SK-MEL-5 (cell line): ENCODE data around the gene UBE2L3. TPM values are rescaled to one million over a fixed set of nuclear protein-coding genes. Genes with fewer than 3 reads are reported as not detected.
A peak's percentile ranks its signal among the peaks of the same experiment; 100 is the strongest.

ENCODE experiments used
- DNase-seq: peaks from one replicate; pipeline ENCODE4 v3.0.0-alpha.2; 2016; ENCODE audit warnings: low read depth, low spot score
- in situ Hi-C: cut with HindIII; loops from 2 replicates; pipeline ENCODE4 v1.10.0; 2016; ENCODE audit warnings: low sequenced_read_pairs, high pct_unique_total_duplicates, low pct_unique_long_range_greater_than_20kb
- small RNA-seq, 2 experiments: library from RNA; depleted of rRNA; stranded (forward); fragments of <200 nt; gene quantifications; one replicate each; pipeline ENCODE3, GENCODE V24; 2014
- total RNA-seq: library from RNA; depleted of rRNA; stranded (reverse); fragments of >200 nt; shearing (Covaris generic); gene quantifications from 2 replicates; pipeline ENCODE4 v1.2.3, GENCODE V29; 2014; rRNA removed

Gene UBE2L3
- total RNA-seq, 1 experiment from 2014 or later = 82.6 TPM

GRCh38 chr22:21651521-21652009 is 84.1 kb downstream of the UBE2L3 start:
- DNase-seq = no peak
- in situ Hi-C loops = no loop called here

- DNase-seq = peak; percentile 92
- in situ Hi-C loops = no loop called here
Observed at GRCh38 chr22:21652010-21652546, 84.6 kb downstream of the UBE2L3 start.

DNA sequence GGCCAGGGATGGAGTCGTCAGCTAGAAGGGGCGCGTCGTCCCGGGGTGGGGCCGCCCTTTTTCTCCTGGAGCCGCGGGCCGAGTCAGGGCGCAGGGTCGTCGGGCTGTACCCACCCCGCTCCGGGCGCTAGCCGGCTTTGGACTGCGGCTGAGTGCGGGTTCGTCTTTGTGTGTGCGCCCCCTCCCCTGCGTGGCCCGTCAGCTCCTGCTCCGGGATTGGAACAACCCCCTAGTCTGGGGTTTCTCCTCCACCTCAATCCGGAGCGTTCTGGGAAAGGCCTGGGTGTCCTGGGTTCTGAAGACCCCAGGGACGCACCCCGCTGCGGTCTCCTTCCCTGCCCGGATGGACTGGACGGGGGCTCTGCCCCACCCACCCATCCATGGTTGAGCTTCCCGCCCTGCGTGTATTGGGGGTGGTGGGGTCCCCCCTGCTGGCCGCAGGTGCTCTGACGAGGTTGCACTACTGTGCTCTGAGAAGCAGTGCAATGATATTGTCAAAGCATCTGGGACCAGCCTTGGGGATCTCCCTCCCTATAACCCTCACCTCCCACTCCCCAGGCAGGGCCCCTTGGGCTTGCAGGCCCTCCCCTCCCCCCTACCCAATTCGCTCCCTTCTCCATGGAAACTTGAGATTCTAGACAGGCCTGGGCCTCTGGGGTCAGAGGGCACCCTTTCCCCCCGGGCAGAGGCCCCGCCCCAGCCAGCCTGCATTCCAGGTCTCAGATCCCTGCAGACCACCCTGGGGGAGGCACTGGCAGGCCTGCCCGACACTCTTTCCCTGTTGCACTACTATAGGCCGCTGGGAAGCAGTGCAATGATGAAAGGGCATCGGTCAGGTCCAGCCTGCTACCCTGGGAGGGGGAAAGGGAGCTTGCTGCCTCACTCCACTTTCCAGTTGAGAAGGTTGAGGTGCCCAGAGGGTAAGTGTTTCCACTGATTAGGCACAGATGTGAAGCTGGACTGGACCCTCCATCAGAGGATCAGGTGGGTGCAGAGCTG is 85.3 kb downstream of the UBE2L3 start:
- in situ Hi-C loops = no loop called here
- DNase-seq = no peak

DNA sequence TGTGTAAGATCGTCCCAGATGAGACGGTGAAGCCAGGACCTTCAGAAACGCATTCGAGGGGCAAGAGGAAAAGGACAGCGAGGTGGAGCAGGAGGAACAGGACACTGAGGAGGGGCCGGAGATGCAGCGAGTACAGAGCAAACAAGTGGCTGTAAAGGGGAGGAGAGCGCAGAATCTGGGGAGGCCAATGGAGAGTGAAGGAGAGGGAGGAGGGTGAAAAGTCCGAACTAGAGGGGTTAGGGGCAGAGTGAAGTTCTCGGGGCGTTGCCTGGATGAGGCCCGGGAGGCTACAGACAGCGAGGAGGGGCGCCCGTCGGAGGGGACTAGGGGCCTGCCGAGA is 89.5 kb downstream of the UBE2L3 start:
- DNase-seq = no peak
- in situ Hi-C loops = no loop called here

DNA sequence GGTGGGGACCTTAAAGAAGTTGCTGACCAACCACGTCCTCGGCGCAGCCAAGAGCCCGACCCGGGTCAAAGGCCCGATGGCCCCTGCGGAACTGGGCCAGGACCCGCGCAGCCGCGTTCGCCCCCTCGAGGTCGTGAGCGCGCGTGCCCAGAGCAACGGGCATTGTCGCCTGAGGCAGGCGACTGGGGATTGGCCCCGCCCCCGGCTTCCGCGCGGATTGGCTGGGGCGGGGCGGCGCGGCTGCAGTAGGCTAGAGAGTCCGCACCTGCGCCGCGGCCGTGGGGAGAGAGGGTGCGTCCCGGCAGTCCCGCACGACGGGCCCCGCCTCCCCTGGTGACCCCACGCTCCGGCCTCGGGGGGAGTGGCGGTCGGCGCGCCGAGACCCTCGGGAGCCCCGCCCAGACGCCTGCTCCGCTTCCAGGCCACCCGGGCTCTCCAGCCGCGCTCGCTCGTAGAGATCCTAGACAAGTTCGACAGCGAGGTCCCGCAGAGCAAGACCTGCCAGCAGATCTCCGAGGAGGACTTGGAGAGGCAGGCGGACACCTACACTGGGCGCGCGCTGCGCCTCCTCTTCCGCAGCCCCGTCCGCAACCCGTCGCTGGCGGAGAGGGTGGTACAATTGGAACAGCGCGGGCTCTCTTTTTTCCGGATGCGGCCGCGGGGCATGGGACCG is 90.0 kb downstream of the UBE2L3 start:
- peak; percentile 61 for DNase-seq
- in situ Hi-C loops = no loop called here

DNA sequence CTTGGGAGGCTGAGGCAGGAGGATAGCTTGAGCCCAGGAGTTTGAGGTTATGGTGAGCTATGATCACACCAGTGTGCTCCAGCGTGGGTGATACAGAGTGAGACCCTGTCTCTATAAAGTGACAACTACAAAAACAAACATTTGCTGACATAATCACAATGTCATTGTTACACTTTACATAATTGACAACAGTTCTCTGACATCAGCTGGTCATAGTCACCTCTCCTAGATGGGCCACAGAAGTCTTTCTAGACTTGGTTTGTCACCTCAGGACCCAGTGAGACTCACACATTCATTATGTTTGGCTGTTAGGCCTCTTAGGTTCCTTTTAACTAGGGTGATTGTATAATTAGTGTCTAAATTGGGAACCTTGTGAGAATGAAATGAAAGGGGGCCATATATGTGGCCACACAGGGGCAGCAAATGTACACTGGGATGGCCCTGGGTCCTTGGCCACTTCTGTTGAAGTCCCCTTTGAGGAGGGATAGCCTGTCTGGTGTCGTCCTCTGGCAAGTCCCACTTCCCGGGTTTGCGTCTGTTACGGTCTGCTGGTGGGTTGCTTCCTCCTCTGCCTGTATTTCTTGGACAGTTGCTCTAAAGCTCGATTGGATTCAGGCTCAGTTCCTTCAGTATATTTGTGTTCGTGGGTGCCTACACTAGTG is 92.5 kb downstream of the UBE2L3 start:
- no peak for DNase-seq
- in situ Hi-C loops = no loop called here

- in situ Hi-C loops = no loop called here
- DNase-seq = no peak
Observed at GRCh38 chr22:21660904-21661303, 93.4 kb downstream of the UBE2L3 start.

GRCh38 chr22:21661991-21662390 is 94.5 kb downstream of the UBE2L3 start:
- in situ Hi-C loops = no loop called here
- DNase-seq = no peak

- DNase-seq = no peak
- in situ Hi-C loops = no loop called here
Observed at GRCh38 chr22:21663738-21664137, 96.2 kb downstream of the UBE2L3 start.

DNA sequence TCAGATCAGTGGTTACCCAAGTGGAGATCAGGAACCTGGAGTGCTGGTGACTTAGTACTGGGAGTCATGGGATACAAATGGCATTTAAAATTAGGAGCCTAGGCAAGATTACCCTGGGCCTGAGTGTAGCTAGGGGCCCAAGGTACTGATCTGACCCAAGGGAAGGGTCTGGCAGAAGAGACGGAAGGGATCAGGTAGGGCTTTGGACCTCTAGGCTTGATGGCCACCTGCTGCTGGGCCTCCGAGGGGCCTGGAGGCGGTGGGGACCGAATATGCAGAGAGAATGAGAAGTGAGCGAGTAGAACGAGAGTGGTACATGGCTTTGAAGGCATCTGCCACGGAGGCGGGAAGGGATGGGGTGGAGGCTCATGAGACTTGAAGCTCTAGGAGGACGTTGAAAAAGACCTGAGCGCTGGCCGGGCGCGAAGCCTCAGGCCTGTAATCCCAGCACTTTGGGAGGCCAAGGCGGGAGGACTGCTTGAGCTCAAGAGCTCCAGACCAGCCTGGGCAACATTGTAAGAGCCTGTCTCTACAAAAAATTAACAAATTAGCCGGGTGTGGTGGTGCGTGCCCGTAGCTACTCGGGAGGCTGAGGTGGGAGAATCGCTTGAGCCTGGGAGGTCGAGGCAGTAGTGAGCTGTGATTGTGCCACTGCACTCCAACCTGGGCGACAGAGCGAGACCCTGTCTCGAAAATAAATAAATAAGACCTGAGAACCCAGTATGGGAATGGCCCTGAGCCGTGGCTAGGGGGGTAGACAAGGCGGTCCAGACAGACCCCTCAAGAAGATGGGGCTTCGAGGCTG is 97.7 kb downstream of the UBE2L3 start:
- in situ Hi-C loops = no loop called here
- no peak for DNase-seq

- no peak for DNase-seq
- in situ Hi-C loops = no loop called here
Observed at GRCh38 chr22:21666786-21667185, 99.3 kb downstream of the UBE2L3 start.

- in situ Hi-C loops = no loop called here
- DNase-seq = no peak
Observed at GRCh38 chr22:21669026-21669425, 101.5 kb downstream of the UBE2L3 start.

DNA sequence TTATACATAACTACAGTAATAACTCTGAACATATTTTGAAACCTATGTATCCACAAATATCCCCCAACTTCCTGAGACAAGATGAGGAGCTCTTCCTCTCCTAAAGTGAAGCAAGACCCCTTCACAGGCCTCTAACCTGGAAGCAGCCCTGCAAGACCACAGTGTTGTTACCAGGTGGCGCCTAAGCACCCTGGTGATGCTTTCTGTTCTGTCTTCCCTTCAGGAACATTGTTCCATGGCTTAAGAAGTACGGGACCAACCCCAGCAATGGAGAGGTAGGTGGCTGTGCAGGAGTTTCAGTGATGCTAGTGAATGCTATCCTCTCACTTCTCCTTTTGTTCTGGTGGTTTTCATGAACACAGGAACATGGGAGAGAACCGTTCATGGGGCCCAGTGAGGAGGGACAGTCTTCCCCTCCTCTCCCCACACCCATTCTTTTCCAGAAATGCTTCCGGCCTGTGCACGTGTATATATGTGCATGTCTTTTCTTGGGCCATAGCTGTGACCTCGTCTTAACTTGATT is 104.7 kb downstream of the UBE2L3 start:
- in situ Hi-C loops = no loop called here

More for the DNA sequence above, 104.7 kb downstream of the UBE2L3 start:
- no peak for DNase-seq

Small RNA genes lying within 50 kb of the gene (small RNA-seq; reads per million reads assigned to genes)
- gene MIR301B = 0.27 to 8.5 reads per million in 2 experiments
- gene RF00492 = 0 reads per million in 2 experiments
- gene RN7SKP221 = 0 reads per million in 2 experiments

Other genes with a start within 250 kb of the UBE2L3 start
- gene RIMBP3B, start 184.0 kb upstream of the UBE2L3 start, total RNA-seq = 0.16 and 0.24 TPM in 2 replicates
- 3.0 and 3.9 TPM in 2 replicates for gene HIC2, start 150.3 kb upstream of the UBE2L3 start, total RNA-seq
- 0.27 and 1.3 TPM in 2 replicates for gene TMEM191C, start 100.3 kb upstream of the UBE2L3 start, total RNA-seq
- 0.16 TPM in 1 of 2 replicates, not detected in the other for gene RIMBP3C, start 16.3 kb upstream of the UBE2L3 start, total RNA-seq
- gene YDJC, start 62.3 kb downstream of the UBE2L3 start, total RNA-seq = 32.2 and 34.6 TPM in 2 replicates
- 0.11 TPM in 1 of 2 replicates, not detected in the other for gene CCDC116, start 65.0 kb downstream of the UBE2L3 start, total RNA-seq
- 144 and 146 TPM in 2 replicates for gene SDF2L1, start 74.6 kb downstream of the UBE2L3 start, total RNA-seq
- 22.5 and 27.6 TPM in 2 replicates for gene PPIL2, start 98.3 kb downstream of the UBE2L3 start, total RNA-seq
- 0.40 and 2.0 TPM in 2 replicates for gene YPEL1, start 168.1 kb downstream of the UBE2L3 start, total RNA-seq